ENCODE data around the gene SLIT3. TPM values are rescaled to one million over a fixed set of nuclear protein-coding genes. Genes with fewer than 3 reads are reported as not detected.

The SLIT3 gene
- total RNA-seq, 1 experiment from 2014 or later, result 0.10 TPM

- intact Hi-C loops (cut with micrococcal nuclease), result no loop called here
- Histone ChIP-seq H3K4me1 (ENCODE audit: control insufficient read depth in 1 of 2, insufficient read depth in 2 of 2, low read length in 2 of 2) (no peaks in the 10 kb centered on the region), H3K9me3 (ENCODE audit: control insufficient read depth in 1 of 2, insufficient read depth in 1 of 2, low read depth in 1 of 2, low read length in 2 of 2) (no peaks in the 10 kb centered on the region), H3K79me2 (ENCODE audit: insufficient read depth, low read length) (no peaks in the 10 kb centered on the region), H3K36me3 (ENCODE audit: control insufficient read depth in 1 of 2, insufficient read depth in 2 of 2, low read length in 2 of 2) (no peaks in the 10 kb centered on the region), H3K9me2 (ENCODE audit: insufficient read depth) (no peaks in the 10 kb centered on the region), H2AFZ (ENCODE audit: low read depth, low read length, poor library complexity, severe bottlenecking) (no peak overlapping the region), H3K27me3 (ENCODE audit: insufficient read depth, low read length) (peaks cover 97% of the 10 kb centered on the region), H3K4me3 (replicated peaks in 1 of 2; ENCODE audit: low read depth in 1 of 2, low read length in 2 of 2) (no peak overlapping the region), H3K4me2 (ENCODE audit: low read length) (no peak overlapping the region), H4K20me1 (ENCODE audit: insufficient read depth) (no peaks in the 10 kb centered on the region), H3K27ac (ENCODE audit: low read depth, low read length) (no peak overlapping the region), H3K9ac (ENCODE audit: low read length) (no peak overlapping the region)
- no peak for DNase-seq (ENCODE audit: low read depth, low spot score)
- TF ChIP-seq REST (IDR thresholded peaks at IDR 0.05; ENCODE audit: low read depth) (no peak), FOSL1 (IDR thresholded peaks at IDR 0.05; ENCODE audit: low read depth) (no peak), ELF1 (IDR thresholded peaks at IDR 0.05; ENCODE audit: borderline replicate concordance, low read depth) (no peak), POLR2A (IDR thresholded peaks at IDR 0.05; ENCODE audit: borderline replicate concordance, extremely low read depth, insufficient read depth, insufficient read length) (no peak), SRF (IDR thresholded peaks at IDR 0.05; ENCODE audit: low read depth) (no peak), JUND (IDR thresholded peaks at IDR 0.05) (no peak), YY1 (IDR thresholded peaks at IDR 0.05; ENCODE audit: extremely low read depth, insufficient replicate concordance, low read depth, low read length) (no peak), TCF7L2 (IDR thresholded peaks at IDR 0.05; ENCODE audit: borderline replicate concordance, extremely low read depth, insufficient read depth, insufficient read length) (no peak), EZH2 (IDR thresholded peaks at IDR 0.05) (no peak), SIN3A (IDR thresholded peaks at IDR 0.05; ENCODE audit: low read depth) (no peak), POLR2AphosphoS5 (IDR thresholded peaks at IDR 0.05; ENCODE audit: low read depth, low read length) (no peak), ZNF274 (IDR thresholded peaks at IDR 0.05; ENCODE audit: low read depth, low read length) (no peak), RAD21 (IDR thresholded peaks at IDR 0.05; ENCODE audit: low read depth) (no peak), ZFX (IDR thresholded peaks at IDR 0.05) (no peak)
- TF ChIP-seq, protein P1, sequence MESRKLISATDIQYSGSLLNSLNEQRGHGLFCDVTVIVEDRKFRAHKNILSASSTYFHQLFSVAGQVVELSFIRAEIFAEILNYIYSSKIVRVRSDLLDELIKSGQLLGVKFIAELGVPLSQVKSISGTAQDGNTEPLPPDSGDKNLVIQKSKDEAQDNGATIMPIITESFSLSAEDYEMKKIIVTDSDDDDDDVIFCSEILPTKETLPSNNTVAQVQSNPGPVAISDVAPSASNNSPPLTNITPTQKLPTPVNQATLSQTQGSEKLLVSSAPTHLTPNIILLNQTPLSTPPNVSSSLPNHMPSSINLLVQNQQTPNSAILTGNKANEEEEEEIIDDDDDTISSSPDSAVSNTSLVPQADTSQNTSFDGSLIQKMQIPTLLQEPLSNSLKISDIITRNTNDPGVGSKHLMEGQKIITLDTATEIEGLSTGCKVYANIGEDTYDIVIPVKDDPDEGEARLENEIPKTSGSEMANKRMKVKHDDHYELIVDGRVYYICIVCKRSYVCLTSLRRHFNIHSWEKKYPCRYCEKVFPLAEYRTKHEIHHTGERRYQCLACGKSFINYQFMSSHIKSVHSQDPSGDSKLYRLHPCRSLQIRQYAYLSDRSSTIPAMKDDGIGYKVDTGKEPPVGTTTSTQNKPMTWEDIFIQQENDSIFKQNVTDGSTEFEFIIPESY (IDR thresholded peaks at IDR 0.05; ENCODE audit: extremely low read depth, insufficient replicate concordance, low read length), result no peak
- TF ChIP-seq, protein P2, sequence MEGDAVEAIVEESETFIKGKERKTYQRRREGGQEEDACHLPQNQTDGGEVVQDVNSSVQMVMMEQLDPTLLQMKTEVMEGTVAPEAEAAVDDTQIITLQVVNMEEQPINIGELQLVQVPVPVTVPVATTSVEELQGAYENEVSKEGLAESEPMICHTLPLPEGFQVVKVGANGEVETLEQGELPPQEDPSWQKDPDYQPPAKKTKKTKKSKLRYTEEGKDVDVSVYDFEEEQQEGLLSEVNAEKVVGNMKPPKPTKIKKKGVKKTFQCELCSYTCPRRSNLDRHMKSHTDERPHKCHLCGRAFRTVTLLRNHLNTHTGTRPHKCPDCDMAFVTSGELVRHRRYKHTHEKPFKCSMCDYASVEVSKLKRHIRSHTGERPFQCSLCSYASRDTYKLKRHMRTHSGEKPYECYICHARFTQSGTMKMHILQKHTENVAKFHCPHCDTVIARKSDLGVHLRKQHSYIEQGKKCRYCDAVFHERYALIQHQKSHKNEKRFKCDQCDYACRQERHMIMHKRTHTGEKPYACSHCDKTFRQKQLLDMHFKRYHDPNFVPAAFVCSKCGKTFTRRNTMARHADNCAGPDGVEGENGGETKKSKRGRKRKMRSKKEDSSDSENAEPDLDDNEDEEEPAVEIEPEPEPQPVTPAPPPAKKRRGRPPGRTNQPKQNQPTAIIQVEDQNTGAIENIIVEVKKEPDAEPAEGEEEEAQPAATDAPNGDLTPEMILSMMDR (IDR thresholded peaks at IDR 0.05 in 2 of 3, conservative IDR thresholded peaks at IDR 0.05 in 1 of 3; ENCODE audit: borderline replicate concordance in 1 of 3, insufficient read depth in 1 of 3, low read depth in 2 of 3, low read length in 2 of 3), result no peak
- ChIA-PET CTCF (no interaction called here), POLR2A (no interaction called here), RAD21 (ENCODE audit: low non-redundant PET in 1 of 2, low total read pairs in 2 of 2, uncharacterized antibody in 2 of 2, unreplicated experiment in 2 of 2) (no interaction called here)
- ATAC-seq, result no peak
- BruUV-seq (replicated peaks), result no TSS peak
Measured at GRCh38 chr5:168844016-168844921, 456.7 kb downstream of the SLIT3 start.

All from HCT116 (cell line).